Measurements from ENCODE around the gene CLEC4F. TPM values are rescaled to one million over a fixed set of nuclear protein-coding genes. Genes with fewer than 3 reads are reported as not detected.
A peak's percentile ranks its signal among the peaks of the same experiment; 100 is the strongest.

CLEC4F gene
- polyA plus RNA-seq, 1 donor (not counting 4 experiments of a cell fraction or from before 2014, with no cell fraction given): not detected

GRCh38 chr2:70851704-70852103 is 31.3 kb upstream of the CLEC4F start:
- Histone ChIP-seq H3K27me3 (ENCODE audit: control insufficient read depth, extremely low read depth, insufficient read depth, low read length) (peaks cover 2% of the 10 kb centered on the region), H4K20me1 (ENCODE audit: control insufficient read depth, extremely low read depth, insufficient read depth, low read length) (no peaks in the 10 kb centered on the region)
- FAIRE-seq: peak; percentile 23

GRCh38 chr2:70850925-70851324 is 30.5 kb upstream of the CLEC4F start:
- Histone ChIP-seq H4K20me1 (ENCODE audit: control insufficient read depth, extremely low read depth, insufficient read depth, low read length) (no peaks in the 10 kb centered on the region), H3K9me3 (ENCODE audit: control insufficient read depth, low read depth, low read length) (no peaks in the 10 kb centered on the region), H3K27ac (ENCODE audit: control insufficient read depth, insufficient read depth, low read length) (no peak overlapping the region), H2AFZ (ENCODE audit: control insufficient read depth, low read length) (no peak overlapping the region), H3K27me3 (ENCODE audit: control insufficient read depth, extremely low read depth, insufficient read depth, low read length) (peaks cover 2% of the 10 kb centered on the region), H3K4me3 (ENCODE audit: control insufficient read depth in 2 of 3, extremely low read depth in 1 of 3, insufficient read depth in 2 of 3, low read depth in 1 of 3, low read length in 3 of 3) (no peak overlapping the region), H3K9me1 (ENCODE audit: control insufficient read depth, extremely low read depth, insufficient read depth, low read length) (no peaks in the 10 kb centered on the region), H3K4me2 (ENCODE audit: control insufficient read depth, extremely low read depth, insufficient read depth, low read depth, low read length) (no peak overlapping the region), H3K9ac (ENCODE audit: control insufficient read depth, extremely low read depth, insufficient read depth, low read length) (no peak overlapping the region), H3K4me1 (ENCODE audit: control insufficient read depth, extremely low read depth, insufficient read depth, low read length) (no peaks in the 10 kb centered on the region), H3K79me2 (ENCODE audit: control insufficient read depth, insufficient read depth, low read length) (no peaks in the 10 kb centered on the region), H3K36me3 (ENCODE audit: control insufficient read depth in 2 of 2, extremely low read depth in 1 of 2, insufficient read depth in 2 of 2, low read length in 2 of 2) (no peaks in the 10 kb centered on the region)
- dilution Hi-C loops (cut with MboI; ENCODE audit: extremely low pct_ligation_motif_present, low sequenced_read_pairs): no loop called here
- FAIRE-seq (no peak), DNase-seq (ENCODE audit: low read depth, low spot score) (no peak)
- TF ChIP-seq EZH2 (IDR thresholded peaks at IDR 0.05; ENCODE audit: low read length): no peak
- no peak for TF ChIP-seq CTCF (optimal IDR thresholded peaks at IDR 0.05 in 1 of 3, IDR thresholded peaks at IDR 0.05 in 1 of 3, conservative IDR thresholded peaks at IDR 0.05 in 1 of 3; ENCODE audit: extremely low read depth in 1 of 3, insufficient read depth in 2 of 3, low read length in 3 of 3)

More at GRCh38 chr2:70851704-70852103, 31.3 kb upstream of the CLEC4F start:
- H3K4me3 ChIP-seq (ENCODE audit: control insufficient read depth in 2 of 3, extremely low read depth in 1 of 3, insufficient read depth in 2 of 3, low read depth in 1 of 3, low read length in 3 of 3): no peak overlapping the region
- no peaks in the 10 kb centered on the region for H3K4me1 ChIP-seq (ENCODE audit: control insufficient read depth, extremely low read depth, insufficient read depth, low read length)
- dilution Hi-C loops (cut with MboI; ENCODE audit: extremely low pct_ligation_motif_present, low sequenced_read_pairs): no loop called here
- H2AFZ ChIP-seq (ENCODE audit: control insufficient read depth, low read length): no peak overlapping the region
- no peaks in the 10 kb centered on the region for H3K9me3 ChIP-seq (ENCODE audit: control insufficient read depth, low read depth, low read length)
- H3K4me2 ChIP-seq (ENCODE audit: control insufficient read depth, extremely low read depth, insufficient read depth, low read depth, low read length): no peak overlapping the region
- no peaks in the 10 kb centered on the region for H3K79me2 ChIP-seq (ENCODE audit: control insufficient read depth, insufficient read depth, low read length)
- H3K36me3 ChIP-seq (ENCODE audit: control insufficient read depth in 2 of 2, extremely low read depth in 1 of 2, insufficient read depth in 2 of 2, low read length in 2 of 2): no peaks in the 10 kb centered on the region
- no peak overlapping the region for H3K27ac ChIP-seq (ENCODE audit: control insufficient read depth, insufficient read depth, low read length)
- no peaks in the 10 kb centered on the region for H3K9me1 ChIP-seq (ENCODE audit: control insufficient read depth, extremely low read depth, insufficient read depth, low read length)
- no peak for DNase-seq (ENCODE audit: low read depth, low spot score)
- TF ChIP-seq EZH2 (IDR thresholded peaks at IDR 0.05; ENCODE audit: low read length): no peak
- TF ChIP-seq CTCF (optimal IDR thresholded peaks at IDR 0.05 in 1 of 3, IDR thresholded peaks at IDR 0.05 in 1 of 3, conservative IDR thresholded peaks at IDR 0.05 in 1 of 3; ENCODE audit: extremely low read depth in 1 of 3, insufficient read depth in 2 of 3, low read length in 3 of 3): no peak
- H3K9ac ChIP-seq (ENCODE audit: control insufficient read depth, extremely low read depth, insufficient read depth, low read length): no peak overlapping the region
